Superior temporal gyrus (tissue), 1 donor: ENCODE measurements around the gene ZNF787.

Experiments used
- DNase-seq: peaks from one replicate; pipeline ENCODE4 v3.0.0-alpha.2; 2016; ENCODE audit errors: extremely low spot score

ZNF787 gene

GRCh38 chr19:56120371-56121179 lies 520 bp downstream of the ZNF787 start:
- DNase-seq: no peak

GRCh38 chr19:56120002-56120370 lies 1.1 kb downstream of the ZNF787 start:
- no peak for DNase-seq

- no peak for DNase-seq
Measured at GRCh38 chr19:56119582-56119978, 1.5 kb downstream of the ZNF787 start.

- no peak for DNase-seq
Measured at GRCh38 chr19:56118666-56119581, 2.2 kb downstream of the ZNF787 start.

GRCh38 chr19:56117889-56118288 lies 3.2 kb downstream of the ZNF787 start:
- no peak for DNase-seq

GRCh38 chr19:56117376-56117884 lies 3.7 kb downstream of the ZNF787 start:
- DNase-seq: no peak

GRCh38 chr19:56116606-56117005 lies 4.5 kb downstream of the ZNF787 start:
- DNase-seq: no peak

- DNase-seq: no peak
Measured at GRCh38 chr19:56115490-56115889, 5.6 kb downstream of the ZNF787 start.

- no peak for DNase-seq
Measured at GRCh38 chr19:56114778-56115110, 6.4 kb downstream of the ZNF787 start.

- no peak for DNase-seq
Measured at GRCh38 chr19:56114051-56114777, 6.9 kb downstream of the ZNF787 start.

GRCh38 chr19:56113074-56113632 lies 7.9 kb downstream of the ZNF787 start:
- no peak for DNase-seq

- DNase-seq: no peak
Measured at GRCh38 chr19:56112313-56112709, 8.8 kb downstream of the ZNF787 start.

- no peak for DNase-seq
Measured at GRCh38 chr19:56111601-56112312, 9.3 kb downstream of the ZNF787 start.

GRCh38 chr19:56110515-56111448 lies 10.3 kb downstream of the ZNF787 start:
- DNase-seq: no peak

- DNase-seq: no peak
Measured at GRCh38 chr19:56109226-56109625, 11.9 kb downstream of the ZNF787 start.

- DNase-seq: no peak
Measured at GRCh38 chr19:56108447-56109195, 12.5 kb downstream of the ZNF787 start.

- no peak for DNase-seq
Measured at GRCh38 chr19:56107626-56108351, 13.3 kb downstream of the ZNF787 start.

- no peak for DNase-seq
Measured at GRCh38 chr19:56106993-56107392, 14.1 kb downstream of the ZNF787 start.
